K562 (cell line): Measurements from ENCODE around the gene CEP131. TPM values are rescaled to one million over a fixed set of nuclear protein-coding genes. Genes with fewer than 3 reads are reported as not detected.

Experiments used
- CSDE1 ChIP-seq, 2 experiments: fragments of 450-650 bp; IDR thresholded peaks; 2 replicates each; pipeline ENCODE4 v1.6.1; 2016; ENCODE audit warnings: mild to moderate bottlenecking in 1 of 2
- POLR2G ChIP-seq: fragments of 200-400 bp; formaldehyde crosslinking; IDR thresholded peaks from 2 replicates; pipeline ENCODE4 v1.6.1; 2017; ENCODE audit warnings: low read depth, mild to moderate bottlenecking, antibody characterized with exemption, low read length, moderate library complexity
- RHOXF2B ChIP-seq: fragments of 250-450 bp; sonication (Bioruptor Pico); conservative IDR thresholded peaks from 2 replicates; pipeline ENCODE4 v1.5.1; 2021
- ZNF263 ChIP-seq: sonication (generic); formaldehyde crosslinking; IDR thresholded peaks from 2 replicates; pipeline ENCODE4 v1.8.0; 2022; ENCODE audit warnings: mild to moderate bottlenecking, missing genetic modification reagents, borderline replicate concordance
- ZNF75A ChIP-seq: fragments of 450-650 bp; formaldehyde crosslinking; IDR thresholded peaks from 2 replicates; pipeline ENCODE4 v1.4.0; 2020; ENCODE audit warnings: mild to moderate bottlenecking
- polyA plus RNA-seq, 8 experiments: library from polyadenylated mRNA; depleted of rRNA in 4 of 8; stranded (reverse) in 5 of 8; unstranded in 3 of 8; fragments of >200 nt; fragmentation: Nextera tagmentation in 2 of 8; fragmentation: Illumina TruSeq in 1 of 8; extraction: Ambion mirVana in 2 of 8; extraction: Trizol in 1 of 8; gene quantifications; 2 replicates each; pipeline versions ENCODE4 v1.2.1 to v1.2.3, GENCODE V29; 2011 to 2014; ENCODE audit warnings: inconsistent platforms in 1 of 8, missing spikeins in 1 of 8
- total RNA-seq, 7 experiments: library from RNA; depleted of rRNA in 6 of 7; stranded (reverse); fragments of >200 nt in 6 of 7; fragmentation: Illumina TruSeq in 2 of 7; extraction: Trizol in 2 of 7; gene quantifications; 2 replicates each; pipeline versions ENCODE4 v1.2.1 to v1.2.3, GENCODE V29; 2011 to 2021; ENCODE audit warnings: low replicate concordance in 1 of 7
- TF ChIP-seq, protein P1 (sequence below): fragments of 450-650 bp; IDR thresholded peaks from 2 replicates; pipeline ENCODE4 v1.6.1; 2017; ENCODE audit warnings: antibody characterized with exemption, mild to moderate bottlenecking
- TF ChIP-seq, protein P2 (sequence below): fragments of 450-650 bp; IDR thresholded peaks from 2 replicates; pipeline ENCODE4 v1.6.1; 2016; ENCODE audit warnings: mild to moderate bottlenecking

Gene CEP131
- total and polyA plus RNA-seq, 9 of the 15 experiments (the other 6 are each of a cell fraction or from before 2014, with no cell fraction given) = 0.24 to 21.2 (median 2.3) TPM

DNA sequence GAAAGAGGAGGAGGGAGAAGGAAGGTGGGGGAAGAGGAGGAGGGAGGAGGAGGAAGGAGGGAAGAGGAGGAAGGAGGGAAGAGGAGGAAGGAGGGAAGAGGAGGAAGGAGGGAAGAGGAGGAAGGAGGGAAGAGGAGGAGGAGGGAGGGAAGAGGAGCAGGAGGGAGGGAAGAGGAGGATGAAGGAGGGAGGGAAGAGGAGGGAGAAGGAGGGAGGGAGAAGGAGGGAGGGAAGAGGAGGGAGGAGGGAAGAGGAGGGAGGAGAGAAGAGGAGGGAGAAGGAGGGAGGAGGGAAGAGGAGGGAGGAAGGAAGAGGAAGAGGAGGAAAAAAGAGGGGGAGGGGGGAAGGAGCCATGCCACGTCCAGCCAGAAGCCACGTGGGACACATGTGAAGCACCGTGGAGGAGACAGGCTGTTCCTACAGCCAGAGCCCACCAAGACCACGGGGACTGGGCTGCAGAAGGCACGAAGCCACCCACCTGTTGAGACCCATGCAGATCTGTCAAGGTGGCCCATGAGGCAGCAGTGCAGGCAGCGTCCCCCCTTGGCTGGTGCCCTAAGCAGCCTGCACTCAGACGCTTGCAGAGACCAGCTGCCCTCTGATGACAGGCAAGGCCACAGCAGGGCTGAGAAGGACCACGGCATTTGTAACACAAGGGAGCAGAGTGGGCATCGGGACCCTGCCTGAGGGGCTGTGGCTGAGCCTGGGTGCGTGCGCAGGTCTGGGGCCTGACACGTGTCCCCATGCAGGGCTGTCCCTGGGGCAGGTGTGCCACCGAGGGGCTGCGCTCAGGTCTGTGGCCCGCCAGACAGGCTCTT is 26.7 kb upstream of the CEP131 start (continued):
- TF ChIP-seq, protein P1, sequence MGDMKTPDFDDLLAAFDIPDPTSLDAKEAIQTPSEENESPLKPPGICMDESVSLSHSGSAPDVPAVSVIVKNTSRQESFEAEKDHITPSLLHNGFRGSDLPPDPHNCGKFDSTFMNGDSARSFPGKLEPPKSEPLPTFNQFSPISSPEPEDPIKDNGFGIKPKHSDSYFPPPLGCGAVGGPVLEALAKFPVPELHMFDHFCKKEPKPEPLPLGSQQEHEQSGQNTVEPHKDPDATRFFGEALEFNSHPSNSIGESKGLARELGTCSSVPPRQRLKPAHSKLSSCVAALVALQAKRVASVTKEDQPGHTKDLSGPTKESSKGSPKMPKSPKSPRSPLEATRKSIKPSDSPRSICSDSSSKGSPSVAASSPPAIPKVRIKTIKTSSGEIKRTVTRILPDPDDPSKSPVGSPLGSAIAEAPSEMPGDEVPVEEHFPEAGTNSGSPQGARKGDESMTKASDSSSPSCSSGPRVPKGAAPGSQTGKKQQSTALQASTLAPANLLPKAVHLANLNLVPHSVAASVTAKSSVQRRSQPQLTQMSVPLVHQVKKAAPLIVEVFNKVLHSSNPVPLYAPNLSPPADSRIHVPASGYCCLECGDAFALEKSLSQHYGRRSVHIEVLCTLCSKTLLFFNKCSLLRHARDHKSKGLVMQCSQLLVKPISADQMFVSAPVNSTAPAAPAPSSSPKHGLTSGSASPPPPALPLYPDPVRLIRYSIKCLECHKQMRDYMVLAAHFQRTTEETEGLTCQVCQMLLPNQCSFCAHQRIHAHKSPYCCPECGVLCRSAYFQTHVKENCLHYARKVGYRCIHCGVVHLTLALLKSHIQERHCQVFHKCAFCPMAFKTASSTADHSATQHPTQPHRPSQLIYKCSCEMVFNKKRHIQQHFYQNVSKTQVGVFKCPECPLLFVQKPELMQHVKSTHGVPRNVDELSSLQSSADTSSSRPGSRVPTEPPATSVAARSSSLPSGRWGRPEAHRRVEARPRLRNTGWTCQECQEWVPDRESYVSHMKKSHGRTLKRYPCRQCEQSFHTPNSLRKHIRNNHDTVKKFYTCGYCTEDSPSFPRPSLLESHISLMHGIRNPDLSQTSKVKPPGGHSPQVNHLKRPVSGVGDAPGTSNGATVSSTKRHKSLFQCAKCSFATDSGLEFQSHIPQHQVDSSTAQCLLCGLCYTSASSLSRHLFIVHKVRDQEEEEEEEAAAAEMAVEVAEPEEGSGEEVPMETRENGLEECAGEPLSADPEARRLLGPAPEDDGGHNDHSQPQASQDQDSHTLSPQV = no peak
- peak; percentile 88 for TF ChIP-seq ZNF263 (CRISPR knock-in tag)
- TF ChIP-seq CSDE1 (IDR thresholded peaks at IDR 0.05) = no peak
- no peak for TF ChIP-seq ZNF75A (CRISPR knock-in tag)
- 0 out of 2 replicates have a peak, but pooled peaks have one; percentile 22 for TF ChIP-seq POLR2G
- TF ChIP-seq RHOXF2B (CRISPR knock-in tag) = no peak
- TF ChIP-seq, protein P2, sequence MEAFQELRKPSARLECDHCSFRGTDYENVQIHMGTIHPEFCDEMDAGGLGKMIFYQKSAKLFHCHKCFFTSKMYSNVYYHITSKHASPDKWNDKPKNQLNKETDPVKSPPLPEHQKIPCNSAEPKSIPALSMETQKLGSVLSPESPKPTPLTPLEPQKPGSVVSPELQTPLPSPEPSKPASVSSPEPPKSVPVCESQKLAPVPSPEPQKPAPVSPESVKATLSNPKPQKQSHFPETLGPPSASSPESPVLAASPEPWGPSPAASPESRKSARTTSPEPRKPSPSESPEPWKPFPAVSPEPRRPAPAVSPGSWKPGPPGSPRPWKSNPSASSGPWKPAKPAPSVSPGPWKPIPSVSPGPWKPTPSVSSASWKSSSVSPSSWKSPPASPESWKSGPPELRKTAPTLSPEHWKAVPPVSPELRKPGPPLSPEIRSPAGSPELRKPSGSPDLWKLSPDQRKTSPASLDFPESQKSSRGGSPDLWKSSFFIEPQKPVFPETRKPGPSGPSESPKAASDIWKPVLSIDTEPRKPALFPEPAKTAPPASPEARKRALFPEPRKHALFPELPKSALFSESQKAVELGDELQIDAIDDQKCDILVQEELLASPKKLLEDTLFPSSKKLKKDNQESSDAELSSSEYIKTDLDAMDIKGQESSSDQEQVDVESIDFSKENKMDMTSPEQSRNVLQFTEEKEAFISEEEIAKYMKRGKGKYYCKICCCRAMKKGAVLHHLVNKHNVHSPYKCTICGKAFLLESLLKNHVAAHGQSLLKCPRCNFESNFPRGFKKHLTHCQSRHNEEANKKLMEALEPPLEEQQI = no peak
